Heart left ventricle (tissue), 13 donors: ENCODE measurements around the gene CETP.

Experiments
- CTCF ChIP-seq, 12 donors: fragments of 200-600 bp; sonication (generic) in 4 of 12; IDR thresholded peaks; one replicate each; pipeline versions ENCODE4 v1.5.0 to v1.8.0; 2018 to 2022; ENCODE audit warnings: antibody characterized with exemption in 12 of 12, mild to moderate bottlenecking in 5 of 12
- POLR2A ChIP-seq, 2 donors: fragments of 450-650 bp; IDR thresholded peaks; one replicate each; pipeline ENCODE4 v1.6.1; 2017; ENCODE audit warnings: antibody characterized with exemption in 2 of 2, mild to moderate bottlenecking in 2 of 2, moderate library complexity in 2 of 2
- donor health status: ischemic (EF 13 %, LVEDD 7.1; RV severe dilation, severe dysfunction).
- donor health status: DM: no; HTN: yes; CAD: no.
- donor health status: DM: no; HTN: no; CAD: no.
- donor health status: ischemic (EF 25% LVEDD 6.9; RV normal size, moderate dysfunction).
- donor health status: ischemic (EF 25% LVEDD 5.7; RV mildly dilated, moderate dysfunction).
- donor health status: ischemic (EF 35%, LVEDD 5.7; RV mildly dilated, moderate dysfunction).
- donor health status: nonischemic (EF 11% LVEDD 7.7; RV severe dilation, severe dysfunction).
- donor health status: DM: yes; HTN: yes; CAD: no.
- donor health status: PGD.
- donor health status: ischemic (EF 29% LVEDD 5.4; RV normal size, mild dysfunction).
- donor health status: nonischemic (EF 23%, LVEDD 6.1; RV moderate dilation, normal function).

DNA sequence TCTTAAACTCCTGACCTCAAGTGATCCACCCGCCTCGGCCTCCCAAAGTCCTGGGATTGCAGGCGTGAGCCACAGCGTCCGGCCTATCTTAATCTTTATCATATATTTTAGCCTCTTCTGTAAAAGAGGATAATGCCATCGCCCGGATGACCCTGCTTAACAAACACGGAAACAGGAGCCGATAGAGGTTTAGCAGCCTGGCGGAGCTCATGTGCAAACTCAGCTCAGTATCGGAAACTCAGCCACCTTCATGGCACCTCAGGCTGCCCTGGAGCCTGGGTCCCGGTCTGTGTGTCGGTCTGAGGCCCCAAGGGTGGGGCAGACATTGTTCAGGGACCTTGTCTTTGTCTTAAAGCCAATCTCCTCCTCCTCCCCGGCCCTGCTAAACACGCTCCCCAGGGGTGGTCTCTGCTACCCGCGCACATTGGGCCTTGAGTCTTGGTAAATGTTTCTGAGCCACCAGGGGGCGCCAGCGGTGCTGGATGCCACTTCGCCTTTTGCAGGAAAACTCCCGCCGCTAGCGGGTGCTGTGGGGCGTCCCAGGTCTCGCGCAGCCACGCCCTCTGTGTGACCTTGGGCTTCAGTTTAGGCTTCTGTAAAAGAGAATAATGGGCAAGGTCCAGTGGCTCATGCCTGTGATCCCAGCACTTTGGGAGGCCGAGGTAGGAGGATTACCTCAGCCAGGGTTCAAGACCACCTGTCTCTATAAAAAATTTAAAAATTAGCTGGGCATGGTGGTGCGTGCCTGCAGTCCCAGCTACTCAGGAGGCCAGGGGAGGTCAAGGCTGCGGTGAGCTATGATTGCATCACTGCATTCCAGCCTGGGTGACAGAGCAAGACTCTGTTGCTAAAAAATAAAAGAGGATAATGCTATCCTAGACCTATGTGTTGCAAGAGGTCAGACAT is 2.7 kb downstream of the CETP start:
- TF ChIP-seq CTCF (IDR thresholded peaks at IDR 0.05) = peak; percentile 80 to 100 (median 94)
- no peak for TF ChIP-seq POLR2A (IDR thresholded peaks at IDR 0.05)
